ENCODE results near the gene LRCH1. TPM values are rescaled to one million over a fixed set of nuclear protein-coding genes. Genes with fewer than 3 reads are reported as not detected.

LRCH1 gene
- total RNA-seq, 6 experiments from 2014 or later, result 11.3 to 13.9 (median 12.5) TPM

GRCh38 chr13:46747031-46747820 is 194.3 kb downstream of the LRCH1 start:
- TF ChIP-seq, protein P1, sequence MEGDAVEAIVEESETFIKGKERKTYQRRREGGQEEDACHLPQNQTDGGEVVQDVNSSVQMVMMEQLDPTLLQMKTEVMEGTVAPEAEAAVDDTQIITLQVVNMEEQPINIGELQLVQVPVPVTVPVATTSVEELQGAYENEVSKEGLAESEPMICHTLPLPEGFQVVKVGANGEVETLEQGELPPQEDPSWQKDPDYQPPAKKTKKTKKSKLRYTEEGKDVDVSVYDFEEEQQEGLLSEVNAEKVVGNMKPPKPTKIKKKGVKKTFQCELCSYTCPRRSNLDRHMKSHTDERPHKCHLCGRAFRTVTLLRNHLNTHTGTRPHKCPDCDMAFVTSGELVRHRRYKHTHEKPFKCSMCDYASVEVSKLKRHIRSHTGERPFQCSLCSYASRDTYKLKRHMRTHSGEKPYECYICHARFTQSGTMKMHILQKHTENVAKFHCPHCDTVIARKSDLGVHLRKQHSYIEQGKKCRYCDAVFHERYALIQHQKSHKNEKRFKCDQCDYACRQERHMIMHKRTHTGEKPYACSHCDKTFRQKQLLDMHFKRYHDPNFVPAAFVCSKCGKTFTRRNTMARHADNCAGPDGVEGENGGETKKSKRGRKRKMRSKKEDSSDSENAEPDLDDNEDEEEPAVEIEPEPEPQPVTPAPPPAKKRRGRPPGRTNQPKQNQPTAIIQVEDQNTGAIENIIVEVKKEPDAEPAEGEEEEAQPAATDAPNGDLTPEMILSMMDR (IDR thresholded peaks at IDR 0.05), result no peak
- H3K36me3 Mint-ChIP-seq (ENCODE audit: low read depth), result peaks cover 34% of the 10 kb centered on the region
- no peak for DNase-seq
- peaks cover 42% of the 10 kb centered on the region for H3K4me1 Mint-ChIP-seq (ENCODE audit: low read depth)
- H3K27me3 Mint-ChIP-seq (ENCODE audit: insufficient read depth), result no peaks in the 10 kb centered on the region
- no peak overlapping the region for H3K27ac Mint-ChIP-seq
- no peaks in the 10 kb centered on the region for H3K9me3 Mint-ChIP-seq
- H3K4me3 Mint-ChIP-seq, result no peak overlapping the region

DNA sequence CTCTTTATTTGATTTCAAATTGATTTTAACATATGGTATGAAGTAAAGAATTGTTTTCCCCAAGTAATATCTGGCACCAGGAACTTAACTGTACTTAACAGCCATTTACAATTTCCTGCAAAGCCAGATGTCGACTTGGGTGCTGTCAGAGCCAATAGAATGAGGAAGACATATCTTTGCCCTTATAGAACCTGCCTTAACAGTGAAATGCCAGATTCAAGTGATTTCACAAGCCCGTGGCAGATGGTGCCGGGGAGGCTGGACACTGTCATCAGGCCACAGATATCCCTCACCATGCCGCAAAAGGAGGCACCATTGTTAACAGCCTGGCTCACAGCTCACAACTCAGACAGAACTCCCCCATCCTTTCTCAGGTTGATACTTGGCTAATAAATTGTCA is 195.3 kb downstream of the LRCH1 start:
- Mint-ChIP-seq H3K9me3 (no peaks in the 10 kb centered on the region), H3K4me3 (no peak overlapping the region), H3K36me3 (ENCODE audit: low read depth) (peaks cover 35% of the 10 kb centered on the region), H3K27me3 (ENCODE audit: insufficient read depth) (no peaks in the 10 kb centered on the region), H3K27ac (no peak overlapping the region), H3K4me1 (ENCODE audit: low read depth) (peaks cover 32% of the 10 kb centered on the region)
- TF ChIP-seq, protein P1 (IDR thresholded peaks at IDR 0.05), result no peak
- no peak for DNase-seq

DNA sequence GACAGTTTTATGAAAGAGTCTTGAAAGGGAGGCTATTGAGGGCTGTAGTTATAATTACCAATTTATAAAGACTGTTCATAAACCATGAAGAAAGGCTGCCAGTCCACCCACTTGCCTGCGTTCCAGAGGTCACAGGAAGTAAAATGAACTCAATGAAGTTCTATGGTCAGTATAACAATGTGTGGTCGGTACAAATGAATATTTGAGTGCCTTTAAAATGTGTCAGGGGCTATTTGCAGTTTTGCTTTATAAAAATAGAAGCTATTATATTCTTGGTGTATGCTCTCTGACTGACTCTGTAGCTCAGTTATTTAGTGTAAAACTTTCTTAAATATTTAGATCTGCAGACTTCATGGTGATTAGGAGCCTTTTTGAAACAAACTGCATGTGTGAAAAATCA is 197.0 kb downstream of the LRCH1 start:
- H3K9me3 Mint-ChIP-seq, result no peaks in the 10 kb centered on the region
- no peak overlapping the region for H3K4me3 Mint-ChIP-seq
- H3K4me1 Mint-ChIP-seq (ENCODE audit: low read depth), result peaks cover 21% of the 10 kb centered on the region
- H3K36me3 Mint-ChIP-seq (ENCODE audit: low read depth), result peaks cover 39% of the 10 kb centered on the region
- TF ChIP-seq, protein P1 (IDR thresholded peaks at IDR 0.05), result no peak
- H3K27me3 Mint-ChIP-seq (ENCODE audit: insufficient read depth), result peaks cover under 1% of the 10 kb centered on the region; the same call in 1 of the 2 replicates
- H3K27ac Mint-ChIP-seq, result no peak overlapping the region
- no peak for DNase-seq

GRCh38 chr13:46751811-46752635 is 199.1 kb downstream of the LRCH1 start:
- H3K27me3 Mint-ChIP-seq (ENCODE audit: insufficient read depth), result peaks cover 5% of the 10 kb centered on the region; the same call in 1 of the 2 replicates
- TF ChIP-seq, protein P1 (IDR thresholded peaks at IDR 0.05), result no peak
- H3K9me3 Mint-ChIP-seq, result no peaks in the 10 kb centered on the region
- DNase-seq, result peak; percentile 15
- peaks cover 20% of the 10 kb centered on the region for H3K36me3 Mint-ChIP-seq (ENCODE audit: low read depth)
- no peak overlapping the region for H3K27ac Mint-ChIP-seq
- H3K4me1 Mint-ChIP-seq (ENCODE audit: low read depth), result peaks cover 17% of the 10 kb centered on the region
- no peak overlapping the region for H3K4me3 Mint-ChIP-seq

DNA sequence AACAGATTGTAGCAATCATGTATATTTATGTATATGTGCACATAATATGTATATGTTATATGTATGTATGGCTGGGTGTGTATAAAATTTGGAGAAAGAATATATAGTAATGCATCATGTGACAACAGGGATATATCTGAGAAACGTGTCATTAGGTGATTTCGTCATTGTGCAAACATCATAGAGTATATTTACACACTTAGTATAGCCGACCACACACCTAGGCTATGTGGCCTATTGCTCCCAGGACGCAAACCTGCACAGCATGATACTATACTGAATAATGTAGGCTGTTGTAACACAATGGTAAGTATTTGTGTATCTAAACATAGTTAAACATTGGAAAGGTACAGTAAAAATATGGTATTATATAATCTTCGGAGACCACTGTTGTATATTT is 200.2 kb downstream of the LRCH1 start:
- H3K4me1 Mint-ChIP-seq (ENCODE audit: low read depth), result peaks cover 24% of the 10 kb centered on the region
- H3K4me3 Mint-ChIP-seq, result no peak overlapping the region
- DNase-seq, result no peak
- H3K36me3 Mint-ChIP-seq (ENCODE audit: low read depth), result peaks cover 17% of the 10 kb centered on the region
- TF ChIP-seq, protein P1 (IDR thresholded peaks at IDR 0.05), result no peak
- no peaks in the 10 kb centered on the region for H3K9me3 Mint-ChIP-seq
- H3K27ac Mint-ChIP-seq, result no peak overlapping the region
- peaks cover 5% of the 10 kb centered on the region; the same call in 1 of the 2 replicates for H3K27me3 Mint-ChIP-seq (ENCODE audit: insufficient read depth)
